Erythroblast (primary cell): Measurements from ENCODE around the gene FXYD5.

Source experiments
- GATA1 ChIP-seq: IDR thresholded peaks from 2 replicates; pipeline ENCODE4 v1.6.1; 2011; ENCODE audit warnings: low read depth, mild to moderate bottlenecking, control low read depth, low read length, moderate library complexity
- POLR2A ChIP-seq: IDR thresholded peaks from 2 replicates; pipeline ENCODE4 v1.6.1; 2011; ENCODE audit warnings: mild to moderate bottlenecking, low read length

GRCh38 chr19:35195830-35196229 is 41.3 kb downstream of the FXYD5 start:
- TF ChIP-seq POLR2A (no peak), GATA1 (no peak)
